Esophagus muscularis mucosa (tissue), 4 donors: ENCODE data around the gene KRTAP1-4. TPM values are rescaled to one million over a fixed set of nuclear protein-coding genes. Genes with fewer than 3 reads are reported as not detected.
"Not testable (repeated sequence)": the region's sequence is repeated elsewhere in the genome, so short reads cannot be mapped to it uniquely, and the experiment has no call there.

Experiments
- DNase-seq: peaks from one replicate; pipeline ENCODE4 v3.0.0-alpha.2; 2017; ENCODE audit errors: extremely low spot score
- H3K27ac ChIP-seq, 4 donors: fragments of 200-600 bp; sonication (generic); replicated peaks in 1 of 4; 1 replicate in 3 of 4; 2 replicates in 1 of 4; pipeline ENCODE4 v1.5.1; 2016 to 2019; ENCODE audit warnings: mild to moderate bottlenecking in 1 of 4
- H3K27me3 ChIP-seq, 4 donors: fragments of 200-600 bp; sonication (generic); one replicate each; pipeline versions ENCODE4 v1.5.1 to v1.6.0; 2016 to 2019
- H3K36me3 ChIP-seq, 4 donors: fragments of 200-600 bp; sonication (generic); one replicate each; pipeline ENCODE4 v1.5.1; 2016 to 2019
- H3K4me1 ChIP-seq, 4 donors: fragments of 200-600 bp; sonication (generic); one replicate each; pipeline ENCODE4 v1.5.1; 2016 to 2019
- H3K4me3 ChIP-seq, 4 donors: fragments of 200-600 bp; sonication (generic); 1 replicate in 2 of 4; 2 replicates in 2 of 4; pipeline ENCODE4 v1.5.1; 2016 to 2019; ENCODE audit warnings: mild to moderate bottlenecking in 4 of 4, moderate library complexity in 1 of 4
- H3K9me3 ChIP-seq, 4 donors: fragments of 200-600 bp; sonication (generic); 1 replicate in 3 of 4; 2 replicates in 1 of 4; pipeline ENCODE4 v1.5.1; 2016 to 2019
- EP300 ChIP-seq: sonication (generic); formaldehyde crosslinking; IDR thresholded peaks from one replicate; pipeline ENCODE4 v1.6.1; 2017; ENCODE audit warnings: antibody characterized with exemption
- POLR2A ChIP-seq: fragments of 450-650 bp; IDR thresholded peaks from one replicate; pipeline ENCODE4 v1.6.1; 2017; ENCODE audit warnings: antibody characterized with exemption, moderate library complexity, mild to moderate bottlenecking, low read depth
- POLR2AphosphoS5 ChIP-seq, 2 donors: sonication (generic); formaldehyde crosslinking; IDR thresholded peaks; one replicate each; pipeline ENCODE4 v1.6.1; 2017; ENCODE audit warnings: antibody characterized with exemption in 2 of 2
- WGBS: methylation state at CpG from one replicate; pipeline ENCODE4 v1.1.5; 2018; 5-methylcytosine and 5-hydroxymethylcytosine counted together
- intact Hi-C: fragments of 100-400 bp; cut with DNase I; formaldehyde crosslinking; loops from one replicate; pipeline ENCODE4 v1.15.1; 2023
- total RNA-seq, 4 donors: library from RNA; depleted of rRNA; stranded (reverse); fragments of >200 nt; gene quantifications; one replicate each; pipeline versions ENCODE4 v1.1.0 to v1.2.1, GENCODE V29; 2016
- TF ChIP-seq, protein P1 (sequence below), 3 experiments: fragments of 200-600 bp in 2 of 3; fragments of 450-650 bp in 1 of 3; sonication (generic) in 2 of 3; IDR thresholded peaks; one replicate each; pipeline ENCODE4 v1.5.1; 2017 to 2019; ENCODE audit warnings: antibody characterized with exemption in 3 of 3, mild to moderate bottlenecking in 2 of 3, moderate library complexity in 1 of 3

Gene KRTAP1-4
- total RNA-seq, 4 donors from 2014 or later: not detected

DNA sequence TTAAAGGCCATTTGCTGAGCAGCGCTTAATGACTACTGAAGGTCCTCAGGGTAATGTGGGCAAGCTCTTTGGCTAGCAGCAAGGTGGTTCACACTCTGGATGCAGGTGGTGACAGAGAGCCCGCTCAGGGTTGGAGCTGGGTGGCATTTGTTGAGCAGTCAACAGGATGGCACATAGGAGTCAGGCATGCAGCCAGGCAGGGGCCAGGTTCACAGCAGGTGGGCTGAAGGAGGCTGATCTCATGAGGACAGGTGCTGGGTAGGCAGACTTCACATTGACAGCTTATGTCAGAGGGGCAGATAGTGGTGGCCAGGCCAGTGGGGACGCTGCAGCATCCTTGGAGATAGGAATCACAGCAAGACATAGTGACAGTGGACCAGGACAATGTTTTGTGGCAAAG, 25.6 kb downstream of the KRTAP1-4 start:
- no peaks in the 10 kb centered on the region for H3K4me1 ChIP-seq
- TF ChIP-seq EP300: no peak
- no peak for TF ChIP-seq POLR2AphosphoS5 (IDR thresholded peaks at IDR 0.05)
- TF ChIP-seq, protein P1, sequence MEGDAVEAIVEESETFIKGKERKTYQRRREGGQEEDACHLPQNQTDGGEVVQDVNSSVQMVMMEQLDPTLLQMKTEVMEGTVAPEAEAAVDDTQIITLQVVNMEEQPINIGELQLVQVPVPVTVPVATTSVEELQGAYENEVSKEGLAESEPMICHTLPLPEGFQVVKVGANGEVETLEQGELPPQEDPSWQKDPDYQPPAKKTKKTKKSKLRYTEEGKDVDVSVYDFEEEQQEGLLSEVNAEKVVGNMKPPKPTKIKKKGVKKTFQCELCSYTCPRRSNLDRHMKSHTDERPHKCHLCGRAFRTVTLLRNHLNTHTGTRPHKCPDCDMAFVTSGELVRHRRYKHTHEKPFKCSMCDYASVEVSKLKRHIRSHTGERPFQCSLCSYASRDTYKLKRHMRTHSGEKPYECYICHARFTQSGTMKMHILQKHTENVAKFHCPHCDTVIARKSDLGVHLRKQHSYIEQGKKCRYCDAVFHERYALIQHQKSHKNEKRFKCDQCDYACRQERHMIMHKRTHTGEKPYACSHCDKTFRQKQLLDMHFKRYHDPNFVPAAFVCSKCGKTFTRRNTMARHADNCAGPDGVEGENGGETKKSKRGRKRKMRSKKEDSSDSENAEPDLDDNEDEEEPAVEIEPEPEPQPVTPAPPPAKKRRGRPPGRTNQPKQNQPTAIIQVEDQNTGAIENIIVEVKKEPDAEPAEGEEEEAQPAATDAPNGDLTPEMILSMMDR (IDR thresholded peaks at IDR 0.05): no peak
- TF ChIP-seq POLR2A: no peak
- intact Hi-C loops: no loop called here
- peaks cover 0 to 5% (median 0%) of the 10 kb centered on the region in 4 donors for H3K27me3 ChIP-seq
- no peak overlapping the region for H3K27ac ChIP-seq
- DNase-seq: no peak
- 76% methylated on average over 3 of the region's 3 CpGs for WGBS
- H3K9me3 ChIP-seq: no peaks in the 10 kb centered on the region
- no peak overlapping the region for H3K4me3 ChIP-seq
- no peaks in the 10 kb centered on the region for H3K36me3 ChIP-seq

DNA sequence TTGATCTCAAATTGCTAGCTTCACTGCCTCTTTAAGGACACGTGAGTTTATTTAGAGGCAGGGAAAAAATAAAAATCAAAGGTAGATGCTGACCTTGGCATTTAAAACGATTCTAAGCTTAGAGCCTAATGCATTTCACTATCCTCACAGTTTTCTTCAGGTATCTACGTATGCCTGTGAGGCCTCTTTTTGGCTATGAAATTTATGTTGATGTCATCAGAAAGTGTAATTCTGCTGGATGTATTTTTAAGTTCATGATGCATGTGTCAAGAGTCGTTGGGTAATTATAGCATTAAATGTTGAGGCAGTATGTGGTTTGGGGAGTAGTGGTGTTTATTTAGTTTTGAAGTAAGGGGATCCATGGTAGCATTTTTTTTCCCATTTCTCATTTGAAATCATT, 26.1 kb downstream of the KRTAP1-4 start:
- DNase-seq: no peak
- Histone ChIP-seq H3K27me3 (peaks cover 0 to 7% (median 0%) of the 10 kb centered on the region in 4 donors), H3K4me1 (no peaks in the 10 kb centered on the region), H3K9me3 (no peaks in the 10 kb centered on the region), H3K36me3 (no peaks in the 10 kb centered on the region), H3K27ac (no peak overlapping the region), H3K4me3 (no peak overlapping the region)
- 72% methylated on average over 4 of the region's 4 CpGs for WGBS
- TF ChIP-seq POLR2A (no peak), POLR2AphosphoS5 (IDR thresholded peaks at IDR 0.05) (no peak), EP300 (no peak)
- TF ChIP-seq, protein P1 (IDR thresholded peaks at IDR 0.05): no peak
- intact Hi-C loops: no loop called here

DNA sequence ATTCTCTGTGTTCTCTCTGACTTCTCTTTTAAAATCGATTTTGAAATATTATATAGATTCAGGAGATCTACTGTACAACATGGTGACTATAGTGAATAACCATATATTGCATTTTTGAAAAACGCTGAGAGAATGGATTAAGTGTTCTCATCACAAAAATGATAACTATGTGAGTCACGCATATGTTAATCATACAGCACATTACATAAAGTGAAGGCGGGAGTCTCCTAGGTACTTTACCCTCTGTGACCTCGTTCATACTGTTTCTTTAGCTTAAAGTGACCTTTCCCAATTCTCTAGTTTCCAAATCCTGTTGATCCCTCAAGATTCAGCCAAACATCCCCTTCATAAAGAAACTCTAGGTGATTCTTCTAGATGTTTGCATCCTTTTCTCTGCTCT, 27.2 kb downstream of the KRTAP1-4 start:
- intact Hi-C loops: no loop called here
- Histone ChIP-seq H3K27me3 (peaks cover 0 to 7% (median 0%) of the 10 kb centered on the region in 4 donors), H3K4me3 (no peak overlapping the region), H3K4me1 (no peaks in the 10 kb centered on the region), H3K36me3 (no peaks in the 10 kb centered on the region), H3K9me3 (no peaks in the 10 kb centered on the region), H3K27ac (no peak overlapping the region)
- 65% methylated on average over 5 of the region's 5 CpGs for WGBS
- DNase-seq: no peak
- TF ChIP-seq POLR2A (no peak), EP300 (no peak), POLR2AphosphoS5 (IDR thresholded peaks at IDR 0.05) (no peak)
- TF ChIP-seq, protein P1 (IDR thresholded peaks at IDR 0.05): no peak

DNA sequence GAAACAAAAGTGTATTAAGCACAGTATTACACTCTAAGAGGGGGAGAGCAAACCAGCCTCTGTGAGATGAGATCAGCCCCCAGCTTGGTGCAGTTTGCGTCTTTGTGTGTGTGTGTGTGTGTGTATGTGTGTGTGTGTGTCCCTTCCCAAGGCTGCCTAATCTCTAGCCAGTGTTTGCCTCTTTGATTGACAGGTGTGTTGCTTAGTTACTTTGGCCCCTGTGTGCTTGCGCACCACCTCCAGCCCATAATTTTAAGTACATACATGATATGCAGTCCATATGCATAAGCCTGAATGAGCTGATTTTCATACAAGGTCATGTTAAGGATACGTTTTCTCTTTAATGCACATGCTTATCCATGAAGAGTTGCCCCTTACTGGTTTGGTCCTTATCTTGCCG, 28.2 kb downstream of the KRTAP1-4 start:
- H3K27me3 ChIP-seq: peaks cover 0 to 12% (median 0%) of the 10 kb centered on the region in 4 donors
- H3K27ac ChIP-seq: no peak overlapping the region
- TF ChIP-seq POLR2AphosphoS5 (IDR thresholded peaks at IDR 0.05) (no peak), EP300 (no peak), POLR2A (no peak)
- TF ChIP-seq, protein P1 (IDR thresholded peaks at IDR 0.05): no peak
- WGBS: 85% methylated on average over 4 of the region's 4 CpGs
- no peaks in the 10 kb centered on the region for H3K9me3 ChIP-seq
- H3K4me3 ChIP-seq: no peak overlapping the region
- no peaks in the 10 kb centered on the region for H3K36me3 ChIP-seq
- intact Hi-C loops: no loop called here
- no peaks in the 10 kb centered on the region for H3K4me1 ChIP-seq
- no peak for DNase-seq

DNA sequence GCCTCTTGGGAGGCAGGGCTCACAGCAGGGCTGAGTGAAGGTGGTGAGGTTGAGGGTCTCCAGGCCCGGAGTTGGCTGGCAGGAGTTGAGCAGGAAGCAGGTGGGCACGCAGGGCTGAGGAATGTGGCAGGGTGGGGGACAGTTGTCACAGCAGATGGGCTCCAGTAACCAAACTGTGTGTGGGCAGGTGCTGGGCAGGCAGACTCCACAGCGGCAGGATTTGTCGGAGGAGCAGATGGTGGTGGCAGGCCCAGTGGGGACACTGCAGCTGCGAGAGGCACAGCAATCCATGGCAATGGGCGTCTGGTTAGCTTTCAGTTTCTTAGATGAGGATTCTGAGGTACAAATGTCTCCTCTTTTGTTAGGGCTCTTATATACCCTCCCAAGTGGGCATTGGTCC, 30.4 kb downstream of the KRTAP1-4 start, which contains the start of gene KRTAP3-2:
KRTAP3-2 (minus strand) TSS at position 344 of the 400 bp plus-strand sequence; CDS start at position 291, 53 bp downstream.
- H3K4me1 ChIP-seq, intact Hi-C loops, H3K9me3 ChIP-seq, H3K36me3 ChIP-seq, H3K4me3 ChIP-seq, DNase-seq, H3K27ac ChIP-seq: not testable (repeated sequence)
- H3K27me3 ChIP-seq: peaks cover 0 to 12% (median 0%) of the 10 kb centered on the region in 4 donors
- 90% methylated on average over 4 of the region's 6 CpGs for WGBS
